GM19025 (cell line): ENCODE data around the gene ATP6V1E1.
"Not testable (repeated sequence)": the region's sequence is repeated elsewhere in the genome, so short reads cannot be mapped to it uniquely, and the experiment has no call there.

Source experiments
- ATAC-seq: cut with Tn5 transposase; IDR thresholded peaks from one replicate; pipeline ENCODE4 v1.9.1; 2021; ENCODE audit warnings: mild to moderate bottlenecking, low read depth, moderate library complexity; ENCODE audit not compliant: unreplicated experiment

Gene ATP6V1E1

GRCh38 chr22:17586831-17587440 is 41.6 kb downstream of the ATP6V1E1 start:
- ATAC-seq, result no peak

- no peak for ATAC-seq
Measured at GRCh38 chr22:17583151-17583550, 45.4 kb downstream of the ATP6V1E1 start.

DNA sequence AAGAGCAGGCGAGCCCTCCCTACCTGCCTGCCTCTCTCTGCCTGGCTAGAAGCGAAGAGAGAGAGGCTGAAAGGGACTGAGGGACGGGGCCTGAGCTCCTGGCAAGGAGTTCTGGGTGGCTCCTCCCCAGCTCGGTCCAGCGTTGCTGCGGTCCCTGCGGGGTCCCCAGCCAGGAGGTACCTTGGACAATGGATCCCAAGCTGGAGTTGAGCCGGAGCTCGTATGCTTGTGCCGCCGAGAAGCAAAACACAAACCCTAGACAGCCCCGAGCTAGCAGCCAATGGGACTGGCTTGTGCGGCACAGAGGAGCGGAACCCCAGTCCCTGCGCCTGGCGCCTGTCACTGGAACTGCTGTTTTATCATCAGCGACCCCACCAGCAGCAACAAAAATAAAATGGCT is 46.9 kb downstream of the ATP6V1E1 start:
- ATAC-seq, result no peak

GRCh38 chr22:17581056-17581455 is 47.5 kb downstream of the ATP6V1E1 start:
- ATAC-seq, result no peak

- ATAC-seq, result no peak
Measured at GRCh38 chr22:17580441-17581031, 48.0 kb downstream of the ATP6V1E1 start.

GRCh38 chr22:17579535-17579981 is 49.0 kb downstream of the ATP6V1E1 start:
- ATAC-seq, result no peak

DNA sequence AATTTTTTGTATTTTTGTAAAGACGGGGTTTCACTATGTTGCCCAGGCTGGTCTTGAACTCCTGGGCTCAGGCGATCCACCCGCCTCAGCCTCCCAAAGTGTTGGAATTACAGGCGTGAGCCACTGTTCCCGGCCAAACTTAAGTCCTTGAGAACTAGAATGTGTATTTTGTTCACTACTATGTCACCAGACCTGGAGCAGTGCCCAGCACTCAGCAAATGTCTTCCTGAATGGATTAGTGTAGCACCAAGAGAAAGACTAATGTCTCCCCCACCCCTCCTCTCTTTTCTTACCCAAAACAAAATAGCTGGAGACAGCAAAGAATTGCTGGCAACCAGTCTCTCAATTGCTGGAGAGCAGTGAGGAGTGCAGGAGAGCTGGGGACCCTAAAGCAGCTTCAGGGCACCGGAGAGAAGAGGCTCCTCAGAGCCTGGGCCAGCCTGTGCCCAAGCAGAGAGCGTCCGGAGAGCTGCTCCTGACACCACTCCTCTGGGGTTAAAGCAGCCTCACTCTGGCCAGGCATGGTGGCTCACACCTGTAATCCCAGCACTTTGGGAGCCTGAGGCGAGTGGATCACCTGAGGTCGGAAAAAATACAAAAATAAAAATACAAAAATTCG is 50.3 kb downstream of the ATP6V1E1 start:
- ATAC-seq, result no peak

- ATAC-seq, result no peak
Measured at GRCh38 chr22:17576470-17576869, 52.1 kb downstream of the ATP6V1E1 start.

GRCh38 chr22:17575681-17576080 is 52.9 kb downstream of the ATP6V1E1 start:
- no peak for ATAC-seq

DNA sequence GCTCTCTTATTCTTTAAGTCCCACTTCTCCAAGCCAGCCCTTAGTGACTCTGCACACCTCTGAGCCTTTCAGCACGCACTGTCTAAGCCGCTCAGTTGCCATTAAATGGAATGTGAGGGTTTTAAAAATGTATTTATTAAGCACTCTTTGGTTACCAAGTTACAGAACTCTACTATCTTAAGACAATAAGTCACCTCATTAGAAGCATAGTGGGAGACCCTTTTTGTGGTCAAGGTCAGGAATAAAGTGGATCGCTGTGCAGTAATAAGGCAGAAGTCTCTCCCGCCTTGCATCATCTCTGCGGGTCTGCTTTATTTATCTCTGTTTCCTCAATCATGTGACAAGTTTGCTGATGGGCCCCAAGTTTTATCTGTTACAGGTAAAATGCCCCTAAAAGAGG is 53.4 kb downstream of the ATP6V1E1 start:
- no peak for ATAC-seq

DNA sequence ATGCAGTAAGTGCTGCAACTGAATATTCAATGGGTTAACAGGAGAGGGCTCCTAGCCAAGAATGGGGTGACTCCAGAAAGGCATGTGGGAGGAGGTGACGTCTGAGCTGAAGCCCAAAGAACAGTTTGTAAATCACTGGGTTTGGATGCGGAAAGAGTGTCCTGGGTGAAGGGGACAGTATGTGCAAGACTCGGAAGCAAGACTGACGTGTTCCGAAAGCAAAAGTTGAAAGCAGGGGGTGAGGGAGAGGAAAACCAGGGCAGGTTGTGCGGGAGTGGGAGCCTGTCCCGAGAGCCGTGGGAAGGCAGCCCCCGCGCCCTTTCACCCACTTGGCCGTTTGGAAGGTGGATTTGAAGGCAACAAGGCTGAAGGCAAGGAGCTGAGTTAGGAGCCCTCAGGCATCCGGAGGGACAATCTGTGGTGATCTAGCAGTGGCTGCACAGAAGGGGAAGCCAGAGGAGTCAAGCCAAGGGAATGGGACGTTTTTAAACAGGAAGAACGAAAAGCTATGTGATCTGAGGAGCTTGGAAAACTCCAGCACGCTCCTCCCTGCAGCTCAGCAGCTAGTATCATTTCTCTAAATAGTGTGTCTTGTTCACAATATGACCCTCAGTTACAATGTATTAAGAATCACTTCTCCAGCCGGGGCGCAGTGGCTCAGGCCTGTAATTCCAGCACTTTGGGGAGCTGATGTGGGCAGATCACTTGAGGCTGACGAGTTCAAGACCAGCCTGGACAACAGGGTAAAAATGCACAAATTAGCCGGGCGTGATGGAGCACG is 57.5 kb downstream of the ATP6V1E1 start:
- no peak for ATAC-seq

DNA sequence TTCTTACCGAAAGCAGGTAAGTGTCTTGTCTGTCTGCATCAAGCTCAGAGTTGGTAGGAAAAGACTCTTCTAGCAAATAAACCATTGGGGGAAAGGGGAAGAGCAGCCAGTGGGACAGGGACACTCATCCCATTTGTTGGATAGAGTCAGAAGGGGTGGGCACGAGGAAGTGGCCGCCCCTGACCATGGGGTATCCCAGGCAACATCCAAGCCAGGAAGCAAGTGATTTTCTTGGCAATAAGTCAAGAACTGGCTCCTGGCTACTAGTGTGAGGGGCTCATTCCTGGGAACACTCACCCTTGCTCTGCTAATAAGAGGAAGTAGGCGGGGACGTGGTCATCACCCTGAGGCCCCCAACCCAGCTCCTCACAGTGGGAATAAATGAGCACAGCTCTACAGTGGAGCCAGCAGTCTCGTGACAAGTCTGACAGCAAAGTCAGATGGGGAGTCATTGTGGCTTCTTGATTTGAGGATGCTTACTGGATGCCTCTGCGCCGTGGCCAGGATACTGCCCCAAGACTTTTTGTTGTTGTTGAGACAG is 58.5 kb downstream of the ATP6V1E1 start:
- ATAC-seq, result no peak

DNA sequence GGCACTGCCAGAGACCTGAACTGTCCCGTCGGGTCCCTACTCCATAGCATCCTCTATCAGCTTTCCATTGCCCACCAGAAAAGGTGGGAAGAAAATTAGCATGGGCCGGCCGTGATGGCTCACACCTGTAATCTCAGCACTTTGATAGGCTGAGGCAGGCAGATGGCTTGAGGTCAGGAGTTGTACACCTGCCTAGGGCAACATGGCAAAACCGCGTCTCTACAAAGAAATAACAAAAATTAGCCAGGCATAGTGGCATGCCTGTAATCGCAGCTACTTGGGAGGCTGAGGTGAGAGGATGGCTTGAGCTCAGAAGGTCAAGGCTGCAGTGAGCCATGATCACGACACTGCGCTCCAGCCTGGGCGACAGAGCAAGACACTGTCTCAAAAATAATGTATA is 61.8 kb downstream of the ATP6V1E1 start:
- ATAC-seq, result no peak

DNA sequence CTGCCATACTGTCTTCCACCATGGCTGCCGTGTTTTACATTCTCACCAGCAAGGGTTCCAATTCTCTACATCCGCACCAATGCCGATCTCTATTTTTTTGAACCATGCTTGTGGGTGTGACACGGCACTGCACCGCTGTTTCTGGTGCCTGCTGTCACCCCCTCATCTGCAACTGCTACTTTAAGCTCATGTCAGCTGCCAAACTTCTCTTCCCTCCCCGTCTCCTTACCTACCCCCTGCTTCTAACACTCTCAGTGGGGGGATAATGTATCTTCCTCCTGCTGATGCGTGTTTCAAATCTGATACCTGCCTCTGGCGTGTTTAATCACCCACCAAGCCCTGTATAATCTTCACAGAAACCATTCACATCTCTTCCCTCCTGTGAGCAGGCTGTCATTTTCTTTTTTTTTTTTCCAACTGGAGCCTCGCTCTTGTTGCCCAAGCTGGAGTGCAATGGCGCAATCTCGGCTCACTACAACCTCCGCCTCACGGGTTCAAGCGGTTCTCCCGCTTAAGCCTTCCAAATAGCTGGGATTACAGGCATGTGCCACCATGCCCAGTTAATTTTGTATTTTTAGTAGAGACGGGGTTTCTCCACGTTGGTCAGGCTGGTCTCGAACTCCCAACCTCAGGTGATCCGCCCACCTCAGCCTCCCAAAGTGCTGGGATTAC is 62.4 kb downstream of the ATP6V1E1 start:
- not testable (repeated sequence) for ATAC-seq

DNA sequence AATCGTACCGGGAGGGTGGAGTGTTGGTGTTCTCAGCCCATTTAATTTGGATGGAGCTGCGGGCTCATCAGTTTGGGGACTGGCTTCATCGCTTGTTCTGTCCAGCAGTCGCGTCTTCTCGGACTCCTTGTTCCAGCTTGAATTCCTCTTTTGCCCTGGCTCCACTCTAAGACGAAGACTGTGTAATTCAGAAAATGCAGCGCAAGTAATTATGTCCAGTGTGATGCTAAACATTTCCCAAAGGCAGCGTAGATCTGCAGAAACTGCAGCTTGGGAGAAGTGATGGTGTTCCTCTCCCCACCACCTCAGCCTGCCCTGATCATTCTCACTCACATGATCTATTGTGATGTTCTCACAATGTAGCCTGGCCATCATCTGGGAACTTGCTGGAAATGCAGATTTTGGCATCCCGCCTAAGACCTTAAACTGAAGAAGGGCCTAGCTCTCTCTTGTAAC is 64.6 kb downstream of the ATP6V1E1 start:
- ATAC-seq, result no peak

DNA sequence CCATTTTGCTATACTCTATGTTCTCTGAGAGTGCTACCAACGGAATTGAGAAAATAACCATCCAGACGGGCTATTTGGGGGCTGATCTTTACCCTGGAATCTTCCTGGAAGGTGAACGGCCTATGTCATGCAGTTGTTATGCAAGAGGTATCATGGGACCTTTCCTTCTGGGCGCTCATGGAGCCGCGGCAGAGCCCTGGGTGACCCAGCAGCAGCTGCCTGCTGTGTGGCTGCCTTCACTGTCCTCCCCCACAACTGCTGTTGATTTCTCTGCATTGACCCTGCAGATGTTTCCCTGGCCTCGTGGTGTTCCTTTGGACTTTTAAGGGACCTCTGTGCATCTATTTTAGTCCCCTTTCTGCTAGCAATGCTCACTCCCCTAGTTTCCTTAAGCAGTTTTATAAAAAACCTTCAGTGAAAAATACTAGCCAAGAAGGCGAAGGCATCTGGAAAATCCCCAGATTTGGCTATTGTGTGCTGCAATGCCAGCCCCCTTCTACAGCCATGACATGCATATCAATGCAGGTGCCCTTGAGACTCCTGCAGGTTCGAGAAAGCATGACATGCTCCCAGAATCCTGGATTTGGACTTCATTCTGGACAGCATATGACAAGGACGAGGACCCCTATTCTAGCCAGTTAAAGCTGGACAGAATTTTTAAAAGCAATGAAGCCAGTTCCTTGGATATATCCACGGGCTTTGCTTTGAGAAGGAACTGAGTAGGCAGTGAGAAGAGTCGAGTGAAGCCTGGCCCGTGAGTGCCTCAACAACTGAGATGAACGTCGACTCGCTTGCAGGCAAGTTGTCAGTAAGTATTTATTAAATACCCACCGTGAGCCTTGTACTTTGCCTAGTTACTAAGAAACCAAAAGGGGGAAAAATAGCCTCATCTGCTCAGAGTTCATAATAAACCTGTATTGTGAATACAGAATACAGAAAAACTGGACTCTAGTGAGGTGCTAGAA is 65.4 kb downstream of the ATP6V1E1 start, which contains the start of gene SLC25A18:
Gene SLC25A18 (plus strand): TSS at position 593 of the 965 bp plus-strand sequence. CDS start 16,447 bp downstream, outside the sequence.
- ATAC-seq, result no peak

DNA sequence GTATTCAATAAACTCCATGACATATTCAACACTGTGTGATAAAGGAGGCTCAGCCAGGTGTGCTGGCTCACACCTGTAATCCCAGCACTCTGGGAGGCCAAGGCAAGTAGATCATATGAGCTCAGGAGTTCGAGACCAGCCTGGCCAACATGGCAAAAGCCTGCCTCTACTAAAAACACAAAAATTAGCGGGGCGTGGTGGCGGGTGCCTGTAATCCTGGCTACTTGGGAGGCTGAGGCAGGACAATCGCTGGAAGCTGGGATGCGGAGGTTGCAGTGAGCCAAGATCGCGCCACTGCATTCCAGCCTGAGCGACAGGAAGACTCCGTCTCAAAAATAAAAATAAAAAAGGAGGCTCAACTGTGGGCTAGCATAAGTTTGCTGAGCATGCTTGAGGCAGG is 69.4 kb downstream of the ATP6V1E1 start:
- no peak for ATAC-seq

DNA sequence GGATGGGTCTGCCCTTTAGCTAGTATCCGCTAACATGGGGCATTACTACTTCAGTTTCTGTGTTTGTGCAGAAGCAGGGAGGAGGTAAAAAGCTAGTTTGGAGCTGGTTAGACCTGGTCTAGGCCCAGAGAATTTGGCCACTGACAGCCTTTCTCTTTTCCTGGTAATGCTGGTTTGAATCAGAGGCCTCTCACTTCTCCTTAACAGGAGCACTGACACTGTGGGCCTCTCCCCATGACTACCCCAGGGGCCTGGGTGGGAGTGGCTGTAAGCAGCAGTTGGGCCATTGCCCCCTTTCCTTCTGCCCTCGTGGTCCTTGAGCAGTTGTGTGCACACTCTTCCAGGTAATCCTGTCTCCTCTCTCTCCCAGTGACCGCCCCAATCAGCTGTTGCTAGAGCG is 73.7 kb downstream of the ATP6V1E1 start:
- ATAC-seq, result no peak

- ATAC-seq, result no peak
Measured at GRCh38 chr22:17552737-17553136, 75.8 kb downstream of the ATP6V1E1 start.
